HG02943 (cell line): ENCODE results near the gene RCBTB2.

Source experiments
- ATAC-seq: cut with Tn5 transposase; IDR thresholded peaks from one replicate; pipeline ENCODE4 v1.9.1; 2021; ENCODE audit warnings: mild to moderate bottlenecking, low read depth, moderate library complexity; ENCODE audit not compliant: unreplicated experiment

The RCBTB2 gene

GRCh38 chr13:48532256-48532505, 699 bp downstream of the RCBTB2 start:
- ATAC-seq = peak; percentile 5

- no peak for ATAC-seq
These were observed 1.2 kb downstream of the RCBTB2 start for GRCh38 chr13:48531416-48532255.

GRCh38 chr13:48530833-48531232, 2.0 kb downstream of the RCBTB2 start:
- no peak for ATAC-seq

GRCh38 chr13:48528720-48529119, 4.2 kb downstream of the RCBTB2 start:
- no peak for ATAC-seq

- no peak for ATAC-seq
These were observed 4.9 kb downstream of the RCBTB2 start for GRCh38 chr13:48527955-48528354.

GRCh38 chr13:48526286-48526685, 6.6 kb downstream of the RCBTB2 start:
- ATAC-seq = no peak

GRCh38 chr13:48518083-48518482, 14.8 kb downstream of the RCBTB2 start:
- ATAC-seq = no peak

GRCh38 chr13:48515732-48516131, 17.1 kb downstream of the RCBTB2 start:
- no peak for ATAC-seq

- ATAC-seq = no peak
These were observed 18.1 kb downstream of the RCBTB2 start for GRCh38 chr13:48514793-48515192.

- no peak for ATAC-seq
These were observed 21.2 kb downstream of the RCBTB2 start for GRCh38 chr13:48511621-48512230.

- ATAC-seq = no peak
These were observed 22.2 kb downstream of the RCBTB2 start for GRCh38 chr13:48510698-48511097.

- ATAC-seq = no peak
These were observed 24.9 kb downstream of the RCBTB2 start for GRCh38 chr13:48508011-48508410.

GRCh38 chr13:48507021-48507420, 25.9 kb downstream of the RCBTB2 start:
- no peak for ATAC-seq

GRCh38 chr13:48506092-48506701, 26.7 kb downstream of the RCBTB2 start:
- ATAC-seq = peak; percentile 35

- ATAC-seq = peak; percentile 54
These were observed 27.2 kb downstream of the RCBTB2 start for GRCh38 chr13:48505597-48506091.

GRCh38 chr13:48505012-48505411, 27.9 kb downstream of the RCBTB2 start:
- ATAC-seq = no peak

- no peak for ATAC-seq
These were observed 28.3 kb downstream of the RCBTB2 start for GRCh38 chr13:48504606-48505005.

- no peak for ATAC-seq
These were observed 30.1 kb downstream of the RCBTB2 start for GRCh38 chr13:48502601-48503319.

GRCh38 chr13:48501705-48502104, 31.2 kb downstream of the RCBTB2 start:
- ATAC-seq = no peak

- no peak for ATAC-seq
These were observed 32.2 kb downstream of the RCBTB2 start for GRCh38 chr13:48500652-48501197.

- no peak for ATAC-seq
These were observed 35.2 kb downstream of the RCBTB2 start for GRCh38 chr13:48497669-48498068.
